GM19043 (cell line): ENCODE results near the gene RPS10.

Source experiments
- ATAC-seq: cut with Tn5 transposase; IDR thresholded peaks from one replicate; pipeline ENCODE4 v1.9.1; 2021; ENCODE audit warnings: low read depth; ENCODE audit not compliant: unreplicated experiment

The RPS10 gene

DNA sequence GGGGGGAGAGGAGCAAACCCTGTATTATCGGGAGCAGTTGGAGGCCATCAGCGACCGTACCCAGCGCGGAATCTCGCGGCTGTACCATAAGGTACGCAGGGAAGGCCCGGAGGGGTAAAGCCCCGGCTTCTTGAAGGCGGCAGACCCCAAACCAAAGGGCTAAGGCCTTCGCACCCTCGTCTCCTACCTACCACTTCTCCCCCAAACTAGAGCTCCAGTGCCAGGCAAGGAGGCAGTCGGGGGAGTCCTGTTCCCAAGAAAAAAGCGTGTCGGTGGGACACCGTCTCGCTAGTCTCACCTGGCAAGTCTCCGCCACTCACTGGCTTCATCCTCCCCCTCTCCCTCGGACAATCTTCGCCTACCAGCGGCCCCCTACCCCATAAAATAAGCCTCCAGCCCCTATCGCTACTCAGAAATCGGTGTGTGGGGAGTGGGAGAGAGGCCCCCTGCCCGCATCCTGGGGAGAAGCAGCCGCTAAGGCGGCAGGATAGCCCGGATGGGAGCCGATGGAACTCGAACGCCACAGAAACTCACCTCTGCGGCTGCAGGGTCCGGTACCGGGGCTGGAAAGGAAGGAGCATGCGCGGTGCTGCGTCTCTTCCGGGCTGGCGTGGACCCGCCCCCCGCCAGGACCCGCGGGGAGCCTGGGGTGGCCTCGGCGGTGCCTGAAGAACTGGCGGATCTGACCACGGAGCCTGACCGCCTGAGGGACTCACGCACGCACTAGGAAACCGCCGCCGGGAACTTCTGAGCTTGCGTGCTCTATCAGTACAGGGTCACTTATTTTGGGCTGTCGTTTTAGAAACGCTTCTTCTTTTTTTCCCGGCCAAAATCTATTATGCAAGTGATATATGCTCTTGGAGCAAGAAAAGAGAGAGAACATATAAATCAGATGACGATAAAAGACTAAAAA lies at the start of gene RPS10:
Gene RPS10 (minus strand): TSS at position 572 of the 913 bp plus-strand sequence. CDS start 848 bp downstream, outside the sequence.
- peak; percentile 63 for ATAC-seq

DNA sequence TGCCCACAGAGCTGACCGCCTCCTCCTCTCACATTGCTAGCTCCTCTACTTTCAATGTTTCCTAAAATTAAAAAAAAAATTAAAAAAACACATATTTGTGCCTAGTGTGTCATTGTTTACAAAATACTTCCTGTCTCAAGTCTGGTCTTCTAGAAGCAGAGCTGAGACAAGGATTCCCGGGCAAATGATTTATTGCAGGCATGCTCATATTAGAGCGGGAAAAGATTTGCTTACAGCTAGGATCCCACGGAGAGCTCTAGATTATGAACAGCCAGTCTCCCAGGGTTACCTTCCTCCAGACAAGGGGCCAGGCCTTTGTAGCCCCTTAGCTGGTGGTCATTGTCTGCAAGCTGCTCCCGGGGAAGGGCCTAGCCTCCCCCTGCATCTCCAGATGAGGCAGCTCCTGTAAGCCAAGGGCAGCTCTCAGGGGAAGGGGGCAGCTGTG lies 49.4 kb upstream of the RPS10 start:
- ATAC-seq: no peak

DNA sequence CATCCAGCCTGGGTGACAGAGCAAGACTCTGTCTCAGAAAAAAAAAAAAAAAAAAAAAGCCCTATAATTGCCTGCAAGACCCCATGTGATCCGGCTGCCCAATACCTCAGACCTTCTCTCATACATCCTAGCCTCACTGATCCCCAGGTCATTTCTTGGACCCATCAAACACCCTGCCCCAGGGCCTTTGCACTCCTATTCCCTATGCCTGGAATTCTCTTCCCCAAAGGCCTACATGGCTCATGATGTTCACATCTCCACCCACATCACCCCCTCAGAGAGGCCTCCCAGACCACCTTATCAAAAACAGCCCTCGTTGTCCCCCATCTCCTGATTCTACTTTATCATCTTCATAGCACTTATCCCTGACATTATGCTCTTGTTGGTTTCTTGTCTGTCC lies 48.9 kb upstream of the RPS10 start:
- ATAC-seq: no peak

DNA sequence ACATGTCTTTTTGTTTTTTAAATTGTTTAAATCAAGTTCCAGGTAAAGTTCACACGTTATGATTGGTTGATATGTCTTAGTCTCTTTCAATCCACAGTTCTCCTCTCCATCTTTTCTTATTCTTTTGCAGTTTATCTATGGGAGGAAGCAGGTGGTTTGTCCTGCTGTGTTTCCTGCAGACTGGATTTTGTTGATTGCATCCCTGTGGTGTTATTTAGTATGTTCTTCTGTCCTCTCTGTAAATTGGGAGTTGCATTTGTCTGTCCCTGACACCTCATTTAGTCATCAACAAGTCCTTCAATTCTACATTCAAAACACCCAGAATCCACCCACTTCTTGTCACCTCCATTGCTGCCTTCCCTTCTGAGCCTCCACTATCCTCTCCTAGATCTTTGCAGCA lies 48.1 kb upstream of the RPS10 start:
- ATAC-seq: no peak

DNA sequence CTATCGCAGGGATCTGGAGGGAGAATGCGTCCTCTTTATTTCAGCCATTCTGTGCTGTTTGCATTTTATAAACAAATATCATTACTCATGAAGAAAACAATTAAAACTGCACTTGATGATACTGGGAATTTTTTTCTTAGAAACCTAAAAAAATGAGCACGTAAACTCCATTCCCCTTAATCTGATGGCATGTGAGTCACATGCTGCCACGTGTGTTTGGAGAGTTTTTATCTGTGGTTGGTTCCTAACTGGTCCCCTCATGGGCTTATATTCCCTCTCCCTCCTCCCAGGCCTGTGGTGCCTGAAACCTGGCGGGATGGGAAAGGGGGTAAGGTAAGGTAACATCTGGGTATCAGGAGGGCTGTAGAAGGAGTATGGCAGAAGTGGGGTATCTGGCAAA lies 46.6 kb upstream of the RPS10 start:
- ATAC-seq: no peak

DNA sequence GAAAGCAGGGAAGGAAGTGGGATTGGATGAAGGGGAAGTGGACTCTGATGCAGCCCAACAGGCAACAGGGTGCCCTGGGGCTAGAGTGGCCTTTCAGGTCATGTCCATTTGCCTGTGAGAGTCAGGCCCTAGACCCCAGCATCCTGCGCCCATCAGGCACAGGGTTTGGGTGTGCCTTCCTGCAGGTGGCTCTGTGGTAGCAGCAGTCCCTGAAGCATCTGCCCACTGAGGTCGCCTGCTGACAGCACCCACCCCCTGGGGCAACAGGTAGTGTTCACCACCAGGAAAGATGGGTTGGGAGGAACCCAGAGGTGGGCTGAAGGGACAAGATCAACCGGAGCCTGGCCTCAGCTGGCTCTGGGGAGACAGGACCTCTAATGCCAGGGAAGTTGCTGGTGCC lies 43.6 kb upstream of the RPS10 start:
- ATAC-seq: no peak

DNA sequence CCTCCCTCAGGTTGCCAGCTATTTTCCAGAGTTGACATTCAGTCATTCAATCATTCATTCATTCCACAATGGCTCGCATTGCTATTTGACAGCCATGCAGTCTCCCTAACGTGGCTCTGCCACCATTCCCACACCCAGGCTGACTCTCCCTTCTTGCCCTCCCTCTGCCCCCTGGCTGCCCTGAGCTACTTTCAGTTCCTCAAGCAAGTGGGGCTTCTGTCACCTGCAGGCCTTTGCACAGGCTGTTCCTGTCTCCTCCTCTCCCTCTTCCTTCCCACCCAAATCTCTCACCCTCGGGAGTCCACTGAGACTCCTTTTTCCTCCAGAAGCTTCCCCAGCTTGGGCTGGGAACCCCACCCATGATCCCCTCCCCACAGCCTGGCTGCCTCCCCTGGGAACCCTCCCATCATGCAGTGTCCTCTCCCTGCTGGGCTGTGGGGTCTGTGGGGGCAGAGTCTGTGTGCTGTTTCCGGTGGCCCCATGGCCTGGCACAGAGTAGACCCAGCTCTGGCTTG lies 42.6 kb upstream of the RPS10 start:
- no peak for ATAC-seq

DNA sequence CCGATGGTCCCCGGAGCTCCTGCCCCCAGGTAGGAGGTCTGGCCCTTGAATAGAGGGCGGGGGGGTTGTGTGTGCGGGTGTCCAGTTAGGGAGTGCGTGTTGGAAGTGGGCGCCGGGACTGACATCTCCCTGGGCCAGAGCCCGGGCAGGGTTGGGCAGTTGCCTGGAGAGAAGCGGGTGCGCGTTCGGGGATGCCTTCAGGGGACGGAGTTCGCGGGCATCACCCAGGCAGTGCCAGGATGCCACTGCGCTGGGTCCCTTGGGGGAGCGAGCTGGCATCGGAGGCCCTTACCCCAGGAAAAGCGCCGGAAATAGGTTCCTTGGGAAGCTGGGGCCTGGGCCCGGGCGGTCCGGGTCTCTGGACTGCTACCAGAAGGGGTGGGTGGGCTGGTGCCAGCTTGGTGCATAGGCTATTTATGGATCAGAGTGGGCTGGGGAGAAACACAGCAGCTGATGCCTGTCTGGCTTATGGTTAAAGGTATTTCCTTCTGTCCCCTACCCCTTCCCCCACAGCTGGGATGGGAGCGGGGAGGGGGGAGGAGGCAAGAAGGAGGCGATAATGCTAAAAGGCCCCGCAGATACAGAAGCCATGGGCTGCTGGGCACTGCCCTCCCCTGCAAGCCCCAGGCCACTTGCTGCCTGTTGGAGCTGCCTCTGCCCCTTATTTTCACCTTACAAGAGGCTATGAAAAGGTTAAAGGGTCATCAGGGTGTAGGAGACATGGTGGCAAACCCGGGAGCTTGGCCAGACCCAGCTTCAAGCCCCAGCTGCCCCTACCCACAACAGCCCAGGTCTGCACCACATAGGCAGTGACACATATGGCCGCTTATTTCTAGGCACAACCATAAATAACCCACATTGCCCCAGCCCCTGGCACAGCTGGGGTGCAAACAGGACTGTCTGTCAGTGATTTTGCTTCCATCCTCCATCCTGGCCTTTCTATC lies 40.6 kb upstream of the RPS10 start:
- no peak for ATAC-seq

DNA sequence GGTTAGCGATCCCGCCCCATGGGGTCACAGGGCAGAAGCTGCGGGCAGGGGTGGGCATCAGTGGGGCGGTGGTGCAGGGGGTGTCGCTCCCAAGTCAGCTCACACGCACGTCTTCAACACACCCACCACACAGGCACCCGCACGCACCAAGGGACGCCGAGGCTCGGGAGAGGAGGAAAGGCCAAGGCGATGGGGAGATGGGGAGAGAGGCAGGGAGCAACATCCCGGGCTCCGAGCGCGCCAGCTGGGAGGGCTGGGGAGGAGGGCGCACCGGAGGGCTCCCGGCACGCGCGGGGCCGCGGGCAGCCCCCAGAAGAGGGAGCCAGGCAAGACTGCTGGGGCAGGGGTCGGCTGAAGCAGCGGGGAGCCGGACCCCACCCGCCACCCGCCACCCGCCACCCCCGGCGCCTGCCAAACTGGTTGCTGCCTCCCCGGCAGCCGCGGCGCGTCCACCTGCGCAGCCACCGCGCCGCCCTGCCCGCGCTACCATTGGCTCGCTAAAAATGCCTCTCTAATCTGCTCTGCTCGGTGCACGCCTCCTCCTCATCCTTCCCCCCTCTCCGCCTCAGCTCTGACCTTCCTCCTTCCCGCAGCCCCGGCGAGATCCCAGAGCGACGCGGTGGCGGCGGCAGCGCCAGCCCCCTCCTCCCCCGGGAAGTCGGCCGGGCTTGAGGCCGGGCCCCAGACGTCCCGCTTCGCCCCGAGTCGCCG lies 39.8 kb upstream of the RPS10 start, which contains the start of gene PACSIN1:
Gene PACSIN1 (plus strand): TSS at position 546 of the 711 bp plus-strand sequence. CDS start 60,230 bp downstream, outside the sequence.
- no peak for ATAC-seq

DNA sequence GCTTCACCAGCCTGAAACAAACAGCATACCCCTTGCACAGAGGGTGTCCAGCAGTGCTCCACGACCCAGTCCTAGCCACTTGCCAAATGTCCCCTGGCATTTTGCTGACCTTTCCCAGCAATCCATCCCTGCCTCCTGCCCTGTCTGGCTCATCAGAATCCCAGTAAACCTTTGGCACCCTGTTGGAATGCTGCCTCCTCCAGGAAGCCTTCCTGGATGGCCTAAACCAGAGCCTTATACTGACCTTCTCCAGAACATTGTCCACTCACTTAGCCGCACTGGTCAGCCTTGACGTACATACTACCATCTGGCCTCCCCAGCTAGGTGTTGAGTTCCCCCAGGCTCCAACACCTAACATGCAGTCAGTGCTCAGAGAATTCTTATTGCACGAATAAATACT lies 38.0 kb upstream of the RPS10 start:
- no peak for ATAC-seq

DNA sequence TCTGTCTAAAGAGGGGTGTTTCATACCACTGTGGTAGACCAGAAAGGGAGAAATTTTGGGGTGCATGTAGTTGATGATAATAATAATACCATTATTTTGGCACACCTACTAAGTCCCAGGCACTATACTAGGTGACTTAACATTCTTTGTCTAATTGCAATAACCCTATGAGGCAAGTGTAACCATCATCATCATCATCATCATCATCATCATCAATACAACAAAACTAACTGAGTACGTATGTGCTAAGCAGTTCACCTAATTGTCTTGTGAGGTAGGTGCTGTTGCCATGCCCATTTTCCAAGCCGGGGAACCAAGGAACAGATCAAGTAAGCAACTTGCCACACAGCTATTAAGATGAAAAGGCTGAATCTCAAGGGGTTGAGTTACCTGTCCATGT lies 37.4 kb upstream of the RPS10 start:
- no peak for ATAC-seq

DNA sequence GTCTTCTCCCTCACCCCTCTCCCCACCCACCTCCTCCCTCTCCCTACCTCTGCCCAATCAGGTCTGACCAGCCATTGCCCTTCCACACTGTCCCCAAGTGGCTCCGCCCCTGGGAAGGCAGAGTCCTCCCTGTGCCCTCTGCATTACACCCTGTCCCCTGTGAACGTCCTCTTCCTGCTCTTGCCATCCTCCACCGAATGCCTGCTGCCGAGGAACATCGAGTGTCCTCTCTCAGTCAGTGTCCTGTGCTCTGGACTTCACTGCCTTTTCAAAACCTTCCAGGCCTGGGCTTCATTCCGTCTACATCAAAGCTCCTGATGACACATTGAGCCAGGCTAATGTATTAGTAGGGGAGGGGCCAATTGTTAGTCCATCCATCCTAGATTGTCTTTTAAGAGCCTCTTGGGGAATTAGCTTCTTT lies 36.7 kb upstream of the RPS10 start:
- ATAC-seq: no peak

DNA sequence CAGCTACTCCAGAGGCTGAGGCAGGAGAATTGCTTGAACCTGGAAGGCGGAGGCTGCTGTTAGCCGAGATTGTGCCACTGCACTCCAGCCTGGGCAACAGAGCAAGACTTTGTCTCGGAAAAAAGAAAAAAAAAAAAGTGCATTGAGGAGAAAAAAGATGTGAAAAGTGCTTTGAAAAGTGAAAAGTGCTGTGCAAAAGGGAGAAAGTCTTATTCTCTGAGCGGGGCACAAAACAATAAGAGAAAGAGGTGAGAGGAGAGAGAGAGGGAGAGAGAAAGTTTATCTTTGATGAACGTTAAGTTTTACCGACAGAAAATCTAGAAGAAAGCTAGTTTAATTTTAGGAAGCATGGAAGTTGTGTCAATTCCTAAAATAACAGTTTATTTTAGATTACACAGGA lies 36.1 kb upstream of the RPS10 start:
- no peak for ATAC-seq

DNA sequence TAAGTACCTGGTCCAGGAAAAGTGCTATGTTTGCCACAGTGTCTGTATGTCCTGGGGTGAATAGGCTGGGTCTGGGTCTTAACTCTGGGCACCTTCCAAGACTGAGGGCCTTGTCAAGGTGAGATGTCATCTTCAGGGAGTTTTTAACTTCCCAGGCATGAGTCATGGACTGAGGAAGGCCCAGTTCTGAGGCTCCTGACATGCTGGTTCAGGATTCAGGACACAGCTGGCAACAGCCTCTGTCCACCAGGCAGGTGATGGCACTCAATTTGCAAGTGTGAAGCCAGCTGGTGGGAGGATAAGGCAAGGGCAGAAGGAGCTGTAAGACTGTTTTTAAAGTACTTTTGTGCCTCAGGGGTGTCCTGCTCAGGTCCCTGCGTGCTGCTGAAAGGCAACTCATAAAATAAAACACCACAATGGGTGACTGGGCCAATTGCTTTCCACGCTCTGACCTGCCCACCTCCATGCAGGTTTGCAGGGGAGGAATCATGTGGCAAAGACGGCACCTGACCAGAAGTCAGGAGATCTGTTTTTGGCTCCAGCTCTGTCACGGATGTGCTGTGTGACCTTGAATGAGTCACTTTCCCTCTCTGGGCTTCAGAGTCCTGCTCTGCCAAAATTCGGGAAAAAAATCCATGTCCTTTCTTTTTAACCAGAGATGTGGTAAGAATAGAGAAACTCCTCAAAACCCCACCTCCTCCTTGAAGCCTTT lies 35.1 kb upstream of the RPS10 start:
- no peak for ATAC-seq

DNA sequence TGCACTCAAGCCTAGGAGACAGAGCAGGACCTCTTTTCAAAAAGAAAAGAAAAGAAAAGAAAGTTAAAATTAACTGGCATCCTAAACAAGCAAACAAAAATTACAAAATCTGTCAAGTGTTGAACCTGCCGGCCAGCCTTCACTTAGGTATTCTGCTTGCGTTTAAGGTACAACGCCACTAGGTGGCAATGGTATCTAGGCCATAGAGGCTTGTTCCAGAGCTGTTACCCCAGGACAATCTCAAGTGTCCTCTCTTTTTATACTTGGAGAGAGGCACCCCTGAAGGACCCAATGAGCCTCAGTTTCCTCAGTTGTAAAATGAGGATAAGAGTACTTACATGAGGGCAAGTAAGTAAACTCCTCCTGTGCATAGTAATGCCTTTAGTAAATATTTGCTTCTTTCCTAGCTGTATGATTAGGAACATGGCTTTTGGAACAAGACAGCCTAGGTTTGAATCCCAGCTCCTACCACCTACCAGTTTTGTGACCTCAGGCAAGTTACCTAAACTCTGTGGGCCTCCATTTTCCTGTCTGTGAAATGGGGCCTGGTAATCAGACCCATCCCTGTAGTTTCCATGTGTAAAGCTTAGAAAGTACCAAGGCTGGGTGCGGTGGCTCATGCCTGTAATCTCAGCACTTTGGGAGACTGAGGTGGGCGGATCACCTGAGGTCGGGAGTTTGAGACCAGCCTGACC lies 34.2 kb upstream of the RPS10 start:
- ATAC-seq: no peak

DNA sequence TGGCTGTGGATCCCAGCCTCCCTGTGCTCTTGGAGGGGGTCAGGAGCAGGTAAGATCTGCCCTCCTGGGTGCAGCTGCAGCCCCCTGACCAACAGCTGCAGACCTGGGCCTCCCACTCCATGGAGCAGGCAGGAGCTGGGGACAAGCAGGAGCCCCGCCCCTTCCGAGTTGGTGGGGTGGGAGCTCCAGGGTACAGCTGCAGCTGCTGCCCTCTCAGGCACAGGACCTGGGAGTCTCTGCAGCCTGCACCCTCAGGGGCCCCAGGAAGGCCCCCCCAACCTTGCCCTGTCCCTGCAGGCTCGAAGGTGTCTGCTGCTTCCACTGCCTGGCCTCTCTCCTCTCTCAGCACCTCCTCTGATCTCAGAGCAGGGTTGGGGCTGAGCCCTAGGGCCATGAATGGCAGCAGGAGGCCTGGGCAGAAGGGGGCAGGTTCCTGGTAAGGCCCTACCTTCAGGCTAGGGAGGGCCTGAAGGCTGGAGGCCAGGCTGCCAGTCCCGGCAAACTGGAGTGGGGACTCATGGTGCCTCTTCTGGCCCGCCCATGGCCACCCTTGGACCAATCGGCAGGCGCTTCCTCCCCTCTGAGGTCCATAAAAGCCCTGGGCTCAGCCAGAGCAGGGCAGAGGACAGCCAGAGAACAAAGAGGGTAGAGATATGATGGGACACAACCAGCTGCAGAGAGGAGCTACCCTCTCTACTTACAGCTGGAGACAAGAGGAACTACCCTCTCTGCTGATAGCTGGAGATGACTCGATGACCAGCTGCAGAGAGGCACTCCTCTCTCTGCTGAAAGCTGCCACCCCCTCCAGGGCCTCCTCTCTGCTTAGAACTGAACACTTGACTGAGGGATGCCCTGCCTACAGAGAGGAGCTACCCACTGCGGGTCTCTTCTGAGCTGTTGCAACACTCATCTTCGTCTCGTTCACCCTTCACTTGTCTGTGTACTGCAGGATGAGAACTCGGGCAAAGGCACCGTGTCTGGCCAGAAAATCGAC lies 32.2 kb upstream of the RPS10 start:
- no peak for ATAC-seq

DNA sequence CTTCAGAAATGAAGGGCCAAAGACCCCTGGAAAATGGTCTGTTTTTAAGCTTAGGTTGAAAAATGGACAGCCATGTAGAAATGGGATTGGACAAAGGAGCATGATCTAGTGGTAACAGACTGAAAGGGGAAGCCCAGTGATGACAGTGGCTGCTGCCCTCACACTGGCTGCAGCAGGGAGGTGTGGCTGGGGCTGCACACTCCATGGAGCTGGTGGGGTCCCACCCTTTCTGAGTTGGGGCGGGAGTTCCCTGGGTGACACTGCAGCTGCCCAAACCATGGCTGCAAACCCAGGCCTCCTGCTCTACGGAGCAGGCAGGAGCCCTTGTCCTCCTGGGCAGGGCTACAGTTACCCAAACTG lies 31.5 kb upstream of the RPS10 start:
- no peak for ATAC-seq

DNA sequence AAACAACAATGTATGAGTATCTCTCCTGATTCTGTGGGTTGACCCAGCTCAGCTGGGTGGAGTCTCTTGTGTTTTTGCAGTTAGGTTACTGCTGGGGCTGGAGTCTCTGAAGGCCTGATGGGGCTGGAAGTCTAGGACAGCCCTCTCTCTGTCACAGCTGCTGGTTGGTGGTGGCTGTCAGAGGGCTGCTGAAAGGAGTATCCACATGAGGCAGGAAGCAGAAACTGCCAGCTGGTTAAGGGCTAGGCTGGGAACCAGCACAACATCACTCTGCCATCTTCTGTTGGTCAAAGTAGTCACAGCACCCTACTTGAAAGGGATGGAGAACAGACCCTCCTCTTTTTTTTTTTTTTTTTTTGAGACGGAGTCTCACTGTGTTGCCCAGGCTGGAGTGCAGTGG lies 30.0 kb upstream of the RPS10 start:
- no peak for ATAC-seq
